K562 (cell line): ENCODE data around the gene SMYD2. TPM values are rescaled to one million over a fixed set of nuclear protein-coding genes. Genes with fewer than 3 reads are reported as not detected.
A peak's percentile ranks its signal among the peaks of the same experiment; 100 is the strongest.

Experiments used
- BRD4 ChIP-seq: fragments of 200-600 bp; sonication (generic); IDR thresholded peaks from 2 replicates; pipeline ENCODE4 v1.6.1; 2017; ENCODE audit warnings: inconsistent platforms
- CLOCK ChIP-seq: fragments of 250-450 bp; sonication (Bioruptor Pico); IDR thresholded peaks from 2 replicates; pipeline ENCODE4 v1.4.0; 2020; ENCODE audit warnings: mild to moderate bottlenecking, moderate library complexity, borderline replicate concordance
- DPF2 ChIP-seq: fragments of 450-650 bp; IDR thresholded peaks from 2 replicates; pipeline ENCODE4 v1.6.1; 2016
- NR4A1 ChIP-seq, 2 experiments: fragments of 250-450 bp in 1 of 2; fragments of 450-650 bp in 1 of 2; sonication (Bioruptor Pico) in 1 of 2; IDR thresholded peaks; 2 replicates each; pipeline versions ENCODE4 v1.4.0 to v1.6.1; 2016 to 2020; ENCODE audit warnings: mild to moderate bottlenecking in 2 of 2, missing compliant biosample characterization in 1 of 2, missing genetic modification characterization in 1 of 2, moderate library complexity in 1 of 2
- POLR2G ChIP-seq: fragments of 200-400 bp; formaldehyde crosslinking; IDR thresholded peaks from 2 replicates; pipeline ENCODE4 v1.6.1; 2017; ENCODE audit warnings: low read depth, mild to moderate bottlenecking, antibody characterized with exemption, low read length, moderate library complexity
- SFPQ ChIP-seq: fragments of 200-400 bp; formaldehyde crosslinking; IDR thresholded peaks from 2 replicates; pipeline ENCODE4 v1.6.1; 2017; ENCODE audit warnings: mild to moderate bottlenecking, low read depth, low read length, moderate library complexity
- STAG1 ChIP-seq: sonication (generic); formaldehyde crosslinking; IDR thresholded peaks from 2 replicates; pipeline ENCODE4 v1.5.0; 2020; ENCODE audit warnings: missing genetic modification reagents, borderline replicate concordance
- ZFP30 ChIP-seq: fragments of 250-450 bp; sonication (Bioruptor Pico); IDR thresholded peaks from 2 replicates; pipeline ENCODE4 v1.8.0; 2022; ENCODE audit warnings: moderate library complexity, mild to moderate bottlenecking, inconsistent platforms, borderline replicate concordance
- ZNF592 ChIP-seq: fragments of 450-650 bp; IDR thresholded peaks from 2 replicates; pipeline ENCODE4 v1.6.1; 2017; ENCODE audit warnings: antibody characterized with exemption, mild to moderate bottlenecking
- polyA plus RNA-seq, 8 experiments: library from polyadenylated mRNA; depleted of rRNA in 4 of 8; stranded (reverse) in 5 of 8; unstranded in 3 of 8; fragments of >200 nt; fragmentation: Nextera tagmentation in 2 of 8; fragmentation: Illumina TruSeq in 1 of 8; extraction: Ambion mirVana in 2 of 8; extraction: Trizol in 1 of 8; gene quantifications; 2 replicates each; pipeline versions ENCODE4 v1.2.1 to v1.2.3, GENCODE V29; 2011 to 2014; ENCODE audit warnings: inconsistent platforms in 1 of 8, missing spikeins in 1 of 8
- total RNA-seq, 7 experiments: library from RNA; depleted of rRNA in 6 of 7; stranded (reverse); fragments of >200 nt in 6 of 7; fragmentation: Illumina TruSeq in 2 of 7; extraction: Trizol in 2 of 7; gene quantifications; 2 replicates each; pipeline versions ENCODE4 v1.2.1 to v1.2.3, GENCODE V29; 2011 to 2021; ENCODE audit warnings: low replicate concordance in 1 of 7

Gene SMYD2
- total and polyA plus RNA-seq, 9 of the 15 experiments (the other 6 are each of a cell fraction or from before 2014, with no cell fraction given): 13.8 to 81.3 (median 39.9) TPM

- TF ChIP-seq ZNF592 (no peak), SFPQ (no peak), ZFP30 (CRISPR knock-in tag) (no peak), DPF2 (0 out of 2 replicates have a peak, but pooled peaks have one; percentile 13), POLR2G (no peak), CLOCK (CRISPR knock-in tag) (no peak), BRD4 (no peak), STAG1 (no peak), NR4A1 (CRISPR knock-in tag; IDR thresholded peaks at IDR 0.05) (no peak), NR4A1 (tag; IDR thresholded peaks at IDR 0.05) (no peak)
- TF ChIP-seq, all 486 proteins: peak for 36
Measured at GRCh38 chr1:214281720-214282629, 1.0 kb downstream of the SMYD2 start (continued).
